ENCODE measurements around the gene PRDM16. TPM values are rescaled to one million over a fixed set of nuclear protein-coding genes. Genes with fewer than 3 reads are reported as not detected.

The PRDM16 gene
- polyA plus RNA-seq, 1 donor from 2014 or later, result 0.21 TPM

- Histone ChIP-seq H3K4me2 (ENCODE audit: low read length) (no peak overlapping the region), H3K9me3 (ENCODE audit: low read length) (no peaks in the 10 kb centered on the region)
Measured at GRCh38 chr1:3184666-3185065, 115.7 kb downstream of the PRDM16 start.

GRCh38 chr1:3185896-3186525 is 117.0 kb downstream of the PRDM16 start:
- no peaks in the 10 kb centered on the region for H3K9me2 ChIP-seq (ENCODE audit: insufficient read depth, low read length)
- H3K4me2 ChIP-seq (ENCODE audit: low read length), result no peak overlapping the region
- H3K27ac ChIP-seq (ENCODE audit: low read length), result no peak overlapping the region
- no peak overlapping the region for H2AFZ ChIP-seq (ENCODE audit: low read depth, low read length)
- H3K9ac ChIP-seq (ENCODE audit: low read length), result no peak overlapping the region
- H3K36me3 ChIP-seq (ENCODE audit: insufficient read depth, low read length), result no peaks in the 10 kb centered on the region
- H3K9me3 ChIP-seq (ENCODE audit: low read length), result no peaks in the 10 kb centered on the region
- H4K20me1 ChIP-seq (ENCODE audit: insufficient read depth), result no peaks in the 10 kb centered on the region
- peaks cover 15% of the 10 kb centered on the region for H3K79me2 ChIP-seq (replicated peaks; ENCODE audit: insufficient read depth, low read length)
- H3K4me3 ChIP-seq (ENCODE audit: low read length), result no peak overlapping the region
- no peaks in the 10 kb centered on the region for H3F3A ChIP-seq (ENCODE audit: insufficient read depth, low read length, poor library complexity, severe bottlenecking)
- TF ChIP-seq CTCF (IDR thresholded peaks at IDR 0.05; ENCODE audit: poor library complexity, severe bottlenecking) (no peak), EP300 (conservative IDR thresholded peaks at IDR 0.05; ENCODE audit: poor library complexity, severe bottlenecking) (no peak), POLR2AphosphoS5 (IDR thresholded peaks at IDR 0.05) (no peak), REST (IDR thresholded peaks at IDR 0.05; ENCODE audit: borderline replicate concordance) (no peak)
- H3K27me3 ChIP-seq (ENCODE audit: insufficient read depth, low read depth, low read length), result no peaks in the 10 kb centered on the region

More at GRCh38 chr1:3184666-3185065, 115.7 kb downstream of the PRDM16 start:
- peaks cover 13% of the 10 kb centered on the region for H3K79me2 ChIP-seq (replicated peaks; ENCODE audit: insufficient read depth, low read length)
- no peak overlapping the region for H3K4me3 ChIP-seq (ENCODE audit: low read length)
- no peak overlapping the region for H3K27ac ChIP-seq (ENCODE audit: low read length)
- no peak overlapping the region for H3K9ac ChIP-seq (ENCODE audit: low read length)
- no peaks in the 10 kb centered on the region for H4K20me1 ChIP-seq (ENCODE audit: insufficient read depth)
- H3K27me3 ChIP-seq (ENCODE audit: insufficient read depth, low read depth, low read length), result no peaks in the 10 kb centered on the region
- TF ChIP-seq REST (IDR thresholded peaks at IDR 0.05; ENCODE audit: borderline replicate concordance), result no peak
- H3F3A ChIP-seq (ENCODE audit: insufficient read depth, low read length, poor library complexity, severe bottlenecking), result no peaks in the 10 kb centered on the region
- no peaks in the 10 kb centered on the region for H3K36me3 ChIP-seq (ENCODE audit: insufficient read depth, low read length)
- no peaks in the 10 kb centered on the region for H3K9me2 ChIP-seq (ENCODE audit: insufficient read depth, low read length)
- no peak overlapping the region for H2AFZ ChIP-seq (ENCODE audit: low read depth, low read length)

All from neural cell (in vitro differentiated cells).